Loucy (cell line): ENCODE data around the gene VAT1L.

Experiments used
- H2AFZ ChIP-seq: fragments of 200-600 bp; sonication (generic); 2 replicates; pipeline ENCODE4 v1.6.0; 2016; ENCODE audit warnings: antibody characterized with exemption, mild to moderate bottlenecking, low read length, moderate library complexity
- H3F3A ChIP-seq: fragments of 200-600 bp; 2 replicates; pipeline ENCODE4 v1.6.0; 2016; ENCODE audit warnings: antibody characterized with exemption, low read depth, mild to moderate bottlenecking
- H3K27me3 ChIP-seq: fragments of 200-600 bp; sonication (generic); 2 replicates; pipeline ENCODE4 v1.6.1; 2014; ENCODE audit warnings: low read length, mild to moderate bottlenecking; ENCODE audit not compliant: insufficient read depth, poor library complexity, severe bottlenecking
- H3K36me3 ChIP-seq: fragments of 200-600 bp; sonication (generic); 2 replicates; pipeline ENCODE4 v1.6.1; 2016; ENCODE audit warnings: low read length; ENCODE audit not compliant: insufficient read depth
- H3K4me1 ChIP-seq: fragments of 200-600 bp; sonication (generic); 2 replicates; pipeline ENCODE4 v1.5.1; 2014; ENCODE audit warnings: low read length, mild to moderate bottlenecking; ENCODE audit not compliant: insufficient read depth, poor library complexity, severe bottlenecking
- H3K4me2 ChIP-seq: fragments of 200-600 bp; sonication (generic); 2 replicates; pipeline ENCODE4 v1.6.0; 2014; ENCODE audit warnings: antibody characterized with exemption, low read length, low read depth, mild to moderate bottlenecking; ENCODE audit not compliant: poor library complexity, severe bottlenecking
- H3K4me3 ChIP-seq: fragments of 200-600 bp; sonication (generic); 2 replicates; pipeline ENCODE4 v1.5.1; 2014; ENCODE audit warnings: low read length, mild to moderate bottlenecking, mixed read lengths; ENCODE audit not compliant: poor library complexity, severe bottlenecking
- H3K79me2 ChIP-seq: fragments of 200-600 bp; sonication (generic); 2 replicates; pipeline ENCODE4 v1.6.1; 2014; ENCODE audit warnings: low read length; ENCODE audit not compliant: insufficient read depth
- H3K9ac ChIP-seq: fragments of 200-600 bp; sonication (generic); 2 replicates; pipeline ENCODE4 v1.6.0; 2014; ENCODE audit warnings: mild to moderate bottlenecking, low read depth, low read length, moderate library complexity; ENCODE audit not compliant: poor library complexity, severe bottlenecking
- H3K9me2 ChIP-seq: fragments of 200-600 bp; sonication (generic); replicated peaks from 2 replicates; pipeline ENCODE4 v1.6.1; 2016; ENCODE audit warnings: low read depth, low read length, mixed read lengths
- H3K9me3 ChIP-seq: fragments of 200-600 bp; sonication (generic); 2 replicates; pipeline ENCODE4 v1.6.1; 2014; ENCODE audit warnings: mild to moderate bottlenecking, antibody characterized with exemption, low read length, low read depth; ENCODE audit not compliant: insufficient read depth
- H4K20me1 ChIP-seq: fragments of 200-600 bp; sonication (generic); 2 replicates; pipeline ENCODE4 v1.6.0; 2014; ENCODE audit warnings: antibody characterized with exemption, low read length, mild to moderate bottlenecking; ENCODE audit not compliant: insufficient read depth, poor library complexity, severe bottlenecking
- CTCF ChIP-seq: fragments of 200-600 bp; sonication (generic); conservative IDR thresholded peaks from 2 replicates; pipeline ENCODE4 v1.5.1; 2014; ENCODE audit warnings: mild to moderate bottlenecking, antibody characterized with exemption, low read length
- EZH2phosphoT487 ChIP-seq: fragments of 200-600 bp; IDR thresholded peaks from 2 replicates; pipeline ENCODE4 v1.6.1; 2018; ENCODE audit warnings: antibody characterized with exemption, mild to moderate bottlenecking, moderate library complexity, borderline replicate concordance

The VAT1L gene

GRCh38 chr16:78025631-78026030 is 237.3 kb downstream of the VAT1L start:
- Histone ChIP-seq H3K4me2 (no peak overlapping the region), H3K4me3 (no peak overlapping the region), H2AFZ (no peak overlapping the region), H3F3A (no peaks in the 10 kb centered on the region), H3K9me2 (no peaks in the 10 kb centered on the region), H3K9ac (no peak overlapping the region), H3K4me1 (no peaks in the 10 kb centered on the region), H3K79me2 (no peaks in the 10 kb centered on the region), H3K36me3 (no peaks in the 10 kb centered on the region), H3K9me3 (no peaks in the 10 kb centered on the region), H4K20me1 (no peaks in the 10 kb centered on the region), H3K27me3 (no peaks in the 10 kb centered on the region)
- TF ChIP-seq CTCF (no peak), EZH2phosphoT487 (no peak)

GRCh38 chr16:78028018-78028417 is 239.7 kb downstream of the VAT1L start:
- Histone ChIP-seq H3K9ac (no peak overlapping the region), H3K79me2 (no peaks in the 10 kb centered on the region), H4K20me1 (no peaks in the 10 kb centered on the region), H3K27me3 (no peaks in the 10 kb centered on the region), H3K36me3 (no peaks in the 10 kb centered on the region), H3K9me3 (no peaks in the 10 kb centered on the region), H3F3A (no peaks in the 10 kb centered on the region), H3K4me2 (no peak overlapping the region), H3K4me1 (peaks cover 6% of the 10 kb centered on the region), H2AFZ (no peak overlapping the region), H3K9me2 (no peaks in the 10 kb centered on the region), H3K4me3 (no peak overlapping the region)
- TF ChIP-seq EZH2phosphoT487 = no peak
- no peak for TF ChIP-seq CTCF
